Mononuclear cell (primary cell): ENCODE data around the gene SLC29A3. TPM values are rescaled to one million over a fixed set of nuclear protein-coding genes. Genes with fewer than 3 reads are reported as not detected.

Experiments used
- H3K27me3 ChIP-seq: 2 replicates; pipeline ENCODE4 v1.6.0; 2011; ENCODE audit warnings: low read length, control low read depth; ENCODE audit not compliant: insufficient read depth
- H3K4me1 ChIP-seq: 2 replicates; pipeline ENCODE4 v1.5.1; 2011; ENCODE audit warnings: mild to moderate bottlenecking, low read length, control low read depth; ENCODE audit not compliant: insufficient read depth
- H3K4me3 ChIP-seq: 2 replicates; pipeline ENCODE4 v1.5.1; 2011; ENCODE audit warnings: mild to moderate bottlenecking, low read length, moderate library complexity
- H3K9me3 ChIP-seq: 2 replicates; pipeline ENCODE4 v1.5.1; 2011; ENCODE audit warnings: low read depth, mild to moderate bottlenecking, control low read depth, low read length
- total RNA-seq: library from RNA; depleted of rRNA; stranded (reverse); fragments of >200 nt; gene quantifications from one replicate; pipeline ENCODE4 v1.2.3, GENCODE V29; 2012

SLC29A3 gene
- total RNA-seq, 1 donor = 2.6 TPM

- Histone ChIP-seq H3K4me1 (peaks cover 92% of the 10 kb centered on the region), H3K4me3 (no peak overlapping the region), H3K9me3 (no peaks in the 10 kb centered on the region), H3K27me3 (no peaks in the 10 kb centered on the region)
These were observed 50.5 kb downstream of the SLC29A3 start for GRCh38 chr10:71369602-71370001.

DNA sequence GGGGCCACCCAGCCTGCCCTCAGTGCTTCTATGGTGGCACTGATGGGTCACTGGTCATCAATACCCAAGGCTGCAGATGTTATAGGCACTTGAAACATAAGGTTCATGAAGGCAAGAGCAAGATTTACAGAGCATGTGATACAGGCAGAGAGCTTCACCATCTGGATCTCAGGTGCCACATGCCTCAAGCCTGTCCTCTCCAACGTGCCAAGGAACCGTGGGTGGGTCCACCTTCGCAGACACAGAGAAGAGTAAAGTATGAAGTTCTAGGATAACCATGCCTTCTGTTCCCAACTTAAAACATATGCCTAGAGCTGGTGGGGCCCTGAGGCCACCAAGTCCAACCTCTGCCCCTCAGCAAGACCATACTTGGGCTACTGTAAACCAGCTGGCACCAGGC lies 51.0 kb downstream of the SLC29A3 start:
- Histone ChIP-seq H3K4me1 (peaks cover 88% of the 10 kb centered on the region), H3K4me3 (no peak overlapping the region), H3K27me3 (no peaks in the 10 kb centered on the region), H3K9me3 (no peaks in the 10 kb centered on the region)

DNA sequence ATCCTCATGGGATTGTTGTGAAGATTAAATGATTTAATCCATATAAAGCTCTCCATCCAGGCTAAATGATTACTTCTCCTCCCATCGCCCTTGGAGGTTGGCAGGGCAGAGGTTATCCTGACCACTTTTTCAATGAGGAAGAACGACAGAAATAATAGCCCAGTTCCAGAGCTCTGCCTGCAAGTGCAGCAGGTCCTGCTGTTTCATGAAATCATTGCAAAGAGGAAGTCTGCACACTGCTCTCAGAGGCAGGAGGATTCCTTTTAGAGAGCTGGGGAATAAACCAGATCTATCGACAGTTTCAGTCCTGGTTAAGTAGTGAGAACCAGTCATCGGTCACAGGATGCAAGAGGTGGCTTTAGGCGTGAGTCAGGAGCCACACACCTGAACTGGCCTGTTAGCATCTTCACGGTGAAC lies 52.7 kb downstream of the SLC29A3 start:
- Histone ChIP-seq H3K4me1 (peaks cover 76% of the 10 kb centered on the region), H3K27me3 (no peaks in the 10 kb centered on the region), H3K4me3 (no peak overlapping the region), H3K9me3 (no peaks in the 10 kb centered on the region)

- Histone ChIP-seq H3K9me3 (no peaks in the 10 kb centered on the region), H3K4me3 (no peak overlapping the region), H3K27me3 (no peaks in the 10 kb centered on the region), H3K4me1 (peaks cover 74% of the 10 kb centered on the region)
These were observed 53.9 kb downstream of the SLC29A3 start for GRCh38 chr10:71372882-71373495.

- H3K27me3 ChIP-seq = no peaks in the 10 kb centered on the region
- H3K4me1 ChIP-seq = peaks cover 77% of the 10 kb centered on the region
- no peaks in the 10 kb centered on the region for H3K9me3 ChIP-seq
These were observed 55.6 kb downstream of the SLC29A3 start for GRCh38 chr10:71374481-71375233.

GRCh38 chr10:71375952-71376351 lies 56.9 kb downstream of the SLC29A3 start:
- no peaks in the 10 kb centered on the region for H3K27me3 ChIP-seq
- H3K4me1 ChIP-seq = peaks cover 71% of the 10 kb centered on the region
- H3K4me3 ChIP-seq = no peak overlapping the region
- no peaks in the 10 kb centered on the region for H3K9me3 ChIP-seq

More at GRCh38 chr10:71374481-71375233, 55.6 kb downstream of the SLC29A3 start:
- no peak overlapping the region for H3K4me3 ChIP-seq

GRCh38 chr10:71378336-71379117 lies 59.5 kb downstream of the SLC29A3 start:
- Histone ChIP-seq H3K27me3 (no peaks in the 10 kb centered on the region), H3K4me1 (peaks cover 58% of the 10 kb centered on the region), H3K4me3 (no peak overlapping the region), H3K9me3 (no peaks in the 10 kb centered on the region)

DNA sequence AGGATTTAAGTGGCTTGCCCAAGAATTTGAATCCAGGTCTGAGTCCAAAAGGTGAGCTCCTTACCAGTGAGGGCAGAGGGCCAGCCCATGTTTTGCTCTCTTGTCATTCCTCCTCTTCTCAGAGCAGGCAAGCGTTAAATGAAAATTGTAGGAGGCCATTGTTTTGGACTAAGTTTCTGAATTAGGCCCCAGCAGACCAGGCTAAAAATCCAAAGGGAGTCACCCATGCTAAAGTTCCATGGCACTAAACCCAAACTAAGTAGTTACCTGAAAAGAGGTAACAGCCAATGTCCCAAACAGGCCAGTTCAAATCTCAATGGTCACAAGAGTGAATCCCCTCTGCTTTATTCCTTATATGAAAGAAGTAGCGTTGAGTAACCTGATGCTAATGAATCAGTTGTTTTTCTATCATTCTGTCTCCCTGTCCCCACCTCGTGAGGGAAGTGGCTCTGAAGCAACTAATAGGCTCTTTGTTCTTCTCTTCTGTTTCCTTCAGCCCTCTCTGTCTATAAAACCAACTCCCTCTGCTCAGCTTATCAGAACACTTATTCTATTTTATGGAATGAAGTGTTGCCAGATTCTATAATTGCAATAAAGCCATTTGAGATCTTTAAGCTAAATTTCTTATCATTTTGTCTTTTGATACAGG lies 60.2 kb downstream of the SLC29A3 start:
- Histone ChIP-seq H3K4me3 (no peak overlapping the region), H3K4me1 (peaks cover 55% of the 10 kb centered on the region), H3K9me3 (no peaks in the 10 kb centered on the region), H3K27me3 (no peaks in the 10 kb centered on the region)

- H3K4me3 ChIP-seq = no peak overlapping the region
- no peaks in the 10 kb centered on the region for H3K27me3 ChIP-seq
- H3K4me1 ChIP-seq = peaks cover 52% of the 10 kb centered on the region
- no peaks in the 10 kb centered on the region for H3K9me3 ChIP-seq
These were observed 61.8 kb downstream of the SLC29A3 start for GRCh38 chr10:71380841-71381240.

DNA sequence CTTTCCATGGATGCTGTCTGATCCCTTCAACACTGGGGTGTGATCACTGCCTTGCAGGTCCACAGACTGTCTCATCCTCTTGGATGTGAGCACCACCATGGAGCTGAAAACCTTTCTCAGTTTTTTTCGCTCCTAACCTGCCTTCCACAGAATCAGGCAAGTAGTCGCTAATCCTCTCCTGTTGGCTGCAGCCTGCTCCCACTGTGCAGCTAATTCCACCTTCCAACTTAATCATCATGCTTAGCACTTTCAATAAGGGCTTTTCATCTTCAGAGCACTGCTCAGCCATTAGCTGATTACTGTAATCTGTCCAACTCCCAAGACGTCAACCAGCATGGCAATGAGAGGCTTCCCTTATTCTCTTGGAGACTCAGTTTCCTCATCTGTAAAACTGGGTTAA lies 62.6 kb downstream of the SLC29A3 start:
- peaks cover 49% of the 10 kb centered on the region for H3K4me1 ChIP-seq
- no peaks in the 10 kb centered on the region for H3K27me3 ChIP-seq
- no peaks in the 10 kb centered on the region for H3K9me3 ChIP-seq
- no peak overlapping the region for H3K4me3 ChIP-seq

DNA sequence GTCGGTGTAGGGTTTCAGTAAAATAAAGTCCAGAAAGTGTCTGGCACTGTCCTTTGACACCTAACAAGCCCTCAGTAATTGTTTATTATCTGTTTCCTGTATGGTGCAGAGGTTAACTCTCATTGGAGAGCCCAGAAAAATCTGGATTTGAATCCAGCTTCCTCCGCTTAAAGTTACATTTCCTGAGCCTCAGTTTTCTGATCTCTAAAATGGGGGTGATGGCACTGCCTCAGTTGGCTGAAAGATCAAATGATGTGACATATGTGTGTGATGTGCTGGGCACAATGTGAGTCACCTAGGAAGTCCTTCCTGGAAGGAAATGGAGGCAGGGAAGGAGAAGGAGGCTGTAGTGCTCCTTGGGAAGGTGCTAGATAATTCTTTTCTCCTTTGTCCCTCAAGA lies 63.0 kb downstream of the SLC29A3 start:
- no peaks in the 10 kb centered on the region for H3K27me3 ChIP-seq
- peaks cover 45% of the 10 kb centered on the region for H3K4me1 ChIP-seq
- H3K4me3 ChIP-seq = no peak overlapping the region
- no peaks in the 10 kb centered on the region for H3K9me3 ChIP-seq

GRCh38 chr10:71382757-71383156 lies 63.7 kb downstream of the SLC29A3 start:
- Histone ChIP-seq H3K4me1 (peaks cover 40% of the 10 kb centered on the region), H3K4me3 (no peak overlapping the region), H3K9me3 (no peaks in the 10 kb centered on the region), H3K27me3 (no peaks in the 10 kb centered on the region)

DNA sequence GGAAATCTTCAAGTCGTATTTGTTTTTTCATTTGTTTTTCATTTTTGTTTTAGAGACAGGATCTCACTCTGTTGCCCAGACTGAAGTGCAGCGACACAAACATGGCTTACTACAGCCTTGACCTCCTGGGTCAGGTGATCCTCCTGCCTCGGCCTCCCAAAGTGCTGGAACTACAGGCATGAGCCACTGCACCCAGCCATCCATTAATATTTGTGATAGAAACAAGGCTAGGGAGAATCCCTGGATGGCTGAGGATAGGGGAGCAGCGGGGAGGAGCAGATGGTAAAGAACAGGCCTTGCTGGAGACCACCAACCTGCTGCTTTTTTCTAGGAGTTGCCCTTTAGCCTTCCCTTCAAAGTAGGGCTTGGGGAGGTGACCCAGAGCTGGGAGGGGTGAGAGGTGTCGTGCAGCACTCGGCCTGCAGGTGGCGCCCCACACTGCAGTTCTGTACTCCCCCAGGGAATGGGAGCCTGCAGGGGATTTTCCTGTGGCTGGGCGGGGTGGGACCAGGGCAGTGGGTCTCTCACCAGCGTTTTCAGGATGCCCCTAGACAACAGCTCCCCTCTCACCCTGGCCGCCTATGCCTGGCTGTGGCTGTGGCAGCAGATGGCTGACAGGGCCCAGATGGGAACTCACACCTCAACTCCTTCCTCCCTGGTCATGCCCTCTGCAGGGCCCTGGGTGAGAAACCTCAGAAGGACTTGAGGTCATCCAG lies 65.1 kb downstream of the SLC29A3 start:
- Histone ChIP-seq H3K27me3 (no peaks in the 10 kb centered on the region), H3K4me3 (no peak overlapping the region), H3K9me3 (no peaks in the 10 kb centered on the region), H3K4me1 (peaks cover 26% of the 10 kb centered on the region)

GRCh38 chr10:71388171-71388570 lies 69.1 kb downstream of the SLC29A3 start:
- Histone ChIP-seq H3K9me3 (no peaks in the 10 kb centered on the region), H3K4me3 (no peak overlapping the region), H3K27me3 (no peaks in the 10 kb centered on the region), H3K4me1 (peaks cover 7% of the 10 kb centered on the region)
